ENCODE measurements around the gene AEBP1. TPM values are rescaled to one million over a fixed set of nuclear protein-coding genes. Genes with fewer than 3 reads are reported as not detected.

Gene AEBP1
- polyA plus RNA-seq, 4 donors, result 64.8 to 169 (median 78.0) TPM

DNA sequence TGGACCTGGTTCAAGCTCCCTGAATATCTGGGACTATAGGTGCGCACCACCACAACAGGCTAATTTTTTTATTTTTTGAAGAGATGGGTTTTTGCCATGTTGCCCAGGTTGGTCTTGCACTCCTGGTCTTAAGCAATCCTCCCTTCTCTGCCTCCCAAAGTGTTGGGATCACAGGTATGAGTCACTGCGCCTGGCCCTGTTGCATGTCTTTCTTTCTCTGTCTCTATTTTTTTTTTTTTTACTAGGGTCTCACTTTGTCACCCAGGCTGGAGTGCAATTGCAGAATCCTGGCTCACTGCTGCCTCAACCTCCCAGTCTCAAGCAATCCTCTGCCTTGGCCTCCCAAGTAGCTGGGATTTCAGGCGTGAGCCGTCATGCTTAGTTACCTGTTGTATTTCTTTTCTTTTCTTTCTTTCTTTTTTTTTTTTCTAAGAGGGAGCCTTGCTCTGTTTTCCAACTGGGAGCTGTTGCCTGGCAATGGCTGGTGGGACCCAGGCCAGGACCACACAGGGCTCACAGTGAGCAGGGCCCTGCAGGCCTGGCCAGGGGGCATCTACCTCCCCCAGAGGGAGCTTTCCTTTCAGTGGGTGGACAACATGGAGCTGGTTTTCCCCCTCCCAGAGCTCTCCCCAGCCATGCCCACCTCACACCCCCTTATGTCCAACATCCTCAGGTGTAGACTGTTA, 30.9 kb downstream of the AEBP1 start:
- DNase-seq (ENCODE audit: low read depth in 4 of 4, low spot score in 3 of 4), result no peak

DNA sequence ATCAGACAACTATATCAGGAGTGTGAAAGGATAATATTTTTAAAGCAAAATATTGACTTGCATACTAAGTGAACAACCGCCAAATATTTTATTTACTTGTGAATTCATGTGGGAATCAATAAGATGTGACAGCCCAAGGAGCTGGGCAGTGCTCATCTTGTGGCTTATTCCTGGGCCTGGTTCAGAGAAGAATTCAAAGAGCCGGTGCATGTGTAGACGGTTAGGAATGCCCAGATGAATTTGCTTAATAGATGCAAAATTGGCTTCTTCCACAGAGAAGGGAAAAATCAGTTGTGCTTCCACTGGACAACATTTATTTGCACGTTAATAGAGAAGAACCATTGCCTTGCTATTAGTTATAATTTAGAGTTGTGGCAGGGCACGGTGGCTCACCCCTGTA, 32.6 kb downstream of the AEBP1 start:
- no peak for DNase-seq (ENCODE audit: low read depth in 4 of 4, low spot score in 3 of 4)

DNA sequence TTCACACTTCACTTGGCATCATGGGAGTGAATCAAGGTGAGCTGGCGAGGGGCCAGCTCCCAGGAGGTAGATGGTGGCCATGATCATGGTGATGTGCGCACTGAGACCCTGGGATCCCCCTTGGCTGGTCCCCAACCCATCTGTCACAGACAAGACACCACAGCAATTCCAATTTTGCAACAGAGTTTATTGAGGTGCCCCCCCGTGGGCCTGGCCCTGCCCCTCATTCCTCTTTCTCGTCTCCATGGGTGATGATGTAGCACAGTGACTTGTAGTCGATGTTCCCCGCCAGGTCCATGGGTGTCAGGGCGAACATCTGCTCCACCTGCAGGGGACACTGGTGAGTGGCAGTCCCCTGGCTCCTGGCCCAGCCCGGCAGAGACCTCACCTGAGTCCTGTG, 34.6 kb downstream of the AEBP1 start:
- DNase-seq (ENCODE audit: low read depth in 4 of 4, low spot score in 3 of 4), result no peak

- no peak for DNase-seq (ENCODE audit: low read depth in 4 of 4, low spot score in 3 of 4)
Measured at GRCh38 chr7:44139311-44140010, 35.3 kb downstream of the AEBP1 start.

DNA sequence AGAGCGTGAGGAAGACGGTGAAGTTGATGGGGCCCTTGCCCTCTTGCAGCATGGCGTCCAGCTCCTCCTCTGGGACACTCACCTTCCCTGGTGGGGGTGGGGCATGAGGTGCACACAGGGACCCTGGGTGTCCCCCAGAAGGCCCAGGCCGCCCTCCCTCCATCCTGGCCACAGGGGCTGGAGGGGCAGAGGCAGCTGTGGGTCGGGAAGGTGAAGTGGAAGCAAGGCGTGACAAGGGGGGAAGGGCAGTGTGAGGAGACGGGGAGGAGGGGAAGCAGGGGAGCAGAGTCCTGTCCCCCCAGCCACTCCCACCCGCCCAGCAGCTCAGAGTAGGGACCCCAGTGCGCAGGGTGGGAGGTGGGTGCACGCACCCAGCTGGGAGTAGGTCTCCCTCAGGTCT, 36.2 kb downstream of the AEBP1 start:
- no peak for DNase-seq (ENCODE audit: low read depth in 4 of 4, low spot score in 3 of 4)

GRCh38 chr7:44141221-44141850, 37.2 kb downstream of the AEBP1 start, which contains the start of gene MYL7:
Gene MYL7 (minus strand): TSS chr7:44141332. CDS start chr7:44141305, 27 bp downstream.
- DNase-seq (ENCODE audit: low read depth in 4 of 4, low spot score in 3 of 4), result no peak

DNA sequence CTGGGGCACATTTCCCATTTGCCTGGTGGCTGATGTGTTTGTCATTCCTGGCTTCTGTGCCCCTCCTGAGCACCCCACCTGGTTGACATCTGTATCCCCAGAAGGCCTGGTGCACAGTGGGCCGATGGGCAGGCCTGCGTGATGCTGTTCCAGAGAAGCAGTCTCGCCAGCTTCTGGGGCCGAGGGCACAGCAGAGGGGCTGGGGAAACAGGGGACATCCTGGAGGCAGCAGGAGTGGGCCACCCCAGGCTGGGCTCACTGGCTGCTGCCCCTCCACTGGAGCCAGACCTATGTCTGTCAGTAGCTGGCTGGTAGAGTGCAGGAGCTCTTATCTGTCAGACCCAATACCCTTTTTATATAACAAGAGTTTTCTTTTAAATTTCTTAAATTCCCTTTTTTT, 37.9 kb downstream of the AEBP1 start:
- no peak for DNase-seq (ENCODE audit: low read depth in 4 of 4, low spot score in 3 of 4)

DNA sequence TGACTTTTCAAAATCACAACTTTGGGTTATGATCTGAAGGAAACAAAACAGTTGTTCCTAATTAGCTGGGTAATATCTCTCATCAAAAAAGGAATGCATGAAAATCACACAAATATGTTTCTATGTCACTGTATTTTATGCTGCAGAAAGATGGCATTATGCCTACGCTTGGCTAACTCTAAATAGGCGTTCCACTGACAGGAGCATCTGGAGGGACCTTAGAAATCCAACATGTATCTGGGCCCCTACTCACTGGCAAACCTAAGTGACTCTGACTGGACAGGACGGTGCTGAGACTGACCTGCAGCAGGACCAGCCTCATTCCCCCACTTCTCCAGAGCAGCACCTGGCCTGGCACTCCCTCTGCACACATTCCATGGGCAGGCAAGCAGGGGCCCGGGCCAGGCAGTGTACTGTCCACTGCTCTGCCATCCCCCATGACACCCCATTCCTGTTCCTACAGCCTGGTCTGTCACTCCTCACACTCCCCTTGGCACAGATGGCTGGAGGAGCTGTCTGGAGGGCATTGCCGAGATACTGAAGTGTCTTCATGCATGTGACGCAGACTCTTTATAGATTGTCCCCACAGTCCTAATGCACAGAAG, 39.6 kb downstream of the AEBP1 start:
- no peak for DNase-seq (ENCODE audit: low read depth in 4 of 4, low spot score in 3 of 4)

- DNase-seq (ENCODE audit: low read depth in 4 of 4, low spot score in 3 of 4), result no peak
Measured at GRCh38 chr7:44144426-44144967, 40.4 kb downstream of the AEBP1 start.

GRCh38 chr7:44144968-44145478, 40.9 kb downstream of the AEBP1 start:
- DNase-seq (ENCODE audit: low read depth in 4 of 4, low spot score in 3 of 4), result no peak

- DNase-seq (ENCODE audit: low read depth in 4 of 4, low spot score in 3 of 4), result no peak
Measured at GRCh38 chr7:44145479-44145968, 41.4 kb downstream of the AEBP1 start.

DNA sequence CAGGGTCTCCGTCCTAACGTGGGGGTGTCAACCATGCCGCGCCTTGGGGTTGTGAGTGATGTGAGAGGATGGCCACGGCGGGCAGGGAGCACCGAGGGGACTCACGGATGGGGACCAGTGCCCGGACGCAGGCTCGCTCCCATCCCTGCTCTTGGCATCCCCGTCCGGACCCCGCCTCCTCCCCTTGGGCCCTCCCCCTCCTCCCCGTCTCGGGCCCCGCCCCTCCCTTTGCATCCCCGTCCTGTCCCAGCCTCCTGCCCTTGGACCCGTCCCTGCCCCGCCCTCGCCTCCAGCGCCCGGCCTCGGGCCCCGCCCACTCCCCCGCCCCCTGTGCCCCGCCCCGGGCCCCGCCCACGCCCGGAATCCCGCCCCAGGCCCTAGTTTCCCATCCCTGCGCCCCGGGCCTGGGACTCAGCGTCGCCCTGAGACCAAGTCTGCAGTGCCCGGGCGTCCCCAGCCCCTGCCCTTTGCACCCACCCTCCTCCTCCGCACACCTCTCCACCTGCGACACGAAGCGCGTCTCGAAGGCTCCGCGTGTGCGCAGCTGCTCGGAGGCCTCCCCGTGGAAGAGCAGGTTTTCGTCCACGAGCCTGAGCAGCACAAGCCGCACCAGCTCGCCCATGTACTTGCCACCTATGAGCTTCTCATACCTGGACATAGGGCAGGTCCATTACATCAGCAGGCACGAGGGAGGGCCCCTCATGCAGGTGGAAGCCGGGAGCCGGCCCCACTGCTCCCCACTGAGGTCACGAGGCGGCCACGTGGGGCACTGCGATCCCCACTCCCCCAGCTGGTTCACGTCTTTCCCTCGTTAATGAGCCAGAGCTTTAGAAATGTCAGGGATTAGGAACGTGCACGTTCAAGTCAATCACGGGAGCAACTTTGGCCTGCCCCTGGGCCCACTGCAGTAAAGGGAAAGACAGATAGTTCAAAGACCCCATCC, 42.1 kb downstream of the AEBP1 start:
- no peak for DNase-seq (ENCODE audit: low read depth in 4 of 4, low spot score in 3 of 4)

- DNase-seq (ENCODE audit: low read depth in 4 of 4, low spot score in 3 of 4), result no peak
Measured at GRCh38 chr7:44147026-44147991, 43.2 kb downstream of the AEBP1 start.

GRCh38 chr7:44148166-44148565, 44.0 kb downstream of the AEBP1 start:
- DNase-seq (ENCODE audit: low read depth in 4 of 4, low spot score in 3 of 4), result no peak

GRCh38 chr7:44148961-44149536, 44.9 kb downstream of the AEBP1 start:
- DNase-seq (ENCODE audit: low read depth in 4 of 4, low spot score in 3 of 4), result no peak

GRCh38 chr7:44149571-44150465, 45.7 kb downstream of the AEBP1 start:
- DNase-seq (ENCODE audit: low read depth in 4 of 4, low spot score in 3 of 4), result no peak

- no peak for DNase-seq (ENCODE audit: low read depth in 4 of 4, low spot score in 3 of 4)
Measured at GRCh38 chr7:44150466-44150832, 46.3 kb downstream of the AEBP1 start.

Measured in left renal pelvis (tissue), 4 donors.